HepG2 (cell line): ENCODE data around the gene GLS2. TPM values are rescaled to one million over a fixed set of nuclear protein-coding genes. Genes with fewer than 3 reads are reported as not detected.

Experiments used
- BORCS8-MEF2B ChIP-seq: sonication (generic); formaldehyde crosslinking; IDR thresholded peaks from 2 replicates; pipeline ENCODE4 v1.8.0; 2022; ENCODE audit warnings: mild to moderate bottlenecking, missing genetic modification reagents
- FOSL2 ChIP-seq: sonication (generic); formaldehyde crosslinking; IDR thresholded peaks from 2 replicates; pipeline ENCODE4 v1.4.0; 2020; ENCODE audit warnings: missing genetic modification reagents
- FOXM1 ChIP-seq: sonication (generic); formaldehyde crosslinking; IDR thresholded peaks from 2 replicates; pipeline ENCODE4 v1.5.0; 2020; ENCODE audit warnings: missing genetic modification reagents
- HMG20B ChIP-seq: conservative IDR thresholded peaks from 2 replicates; pipeline ENCODE4 v1.6.1; 2016; ENCODE audit warnings: missing genetic modification reagents, missing compliant biosample characterization
- HOXA7 ChIP-seq: sonication (generic); formaldehyde crosslinking; IDR thresholded peaks from 2 replicates; pipeline ENCODE4 v1.8.1; 2022; ENCODE audit warnings: mild to moderate bottlenecking, missing genetic modification reagents, moderate library complexity
- MAZ ChIP-seq, 2 experiments: sonication (generic) in 1 of 2; formaldehyde crosslinking in 1 of 2; IDR thresholded peaks; 2 replicates each; pipeline versions ENCODE4 v1.5.0 to v1.6.1; 2012 to 2020; ENCODE audit warnings: low read depth in 2 of 2, mild to moderate bottlenecking in 2 of 2, borderline replicate concordance in 1 of 2, improper control_type of control experiment in 1 of 2, low read length in 1 of 2, missing genetic modification reagents in 1 of 2, moderate library complexity in 1 of 2
- NKX3-1 ChIP-seq: sonication (generic); formaldehyde crosslinking; IDR thresholded peaks from 2 replicates; pipeline ENCODE4 v1.5.0; 2020; ENCODE audit warnings: missing genetic modification reagents
- SOX13 ChIP-seq, 3 experiments: fragments of 450-650 bp in 1 of 3; sonication (generic) in 1 of 3; formaldehyde crosslinking in 1 of 3; IDR thresholded peaks in 2 of 3; conservative IDR thresholded peaks in 1 of 3; 2 replicates each; pipeline versions ENCODE4 v1.5.0 to v1.6.1; 2016 to 2020; ENCODE audit warnings: antibody characterized with exemption in 1 of 3, mild to moderate bottlenecking in 1 of 3, missing compliant biosample characterization in 1 of 3, missing genetic modification reagents in 1 of 3, moderate library complexity in 1 of 3
- TBX2 ChIP-seq: sonication (generic); formaldehyde crosslinking; IDR thresholded peaks from 2 replicates; pipeline ENCODE4 v1.5.0; 2020; ENCODE audit warnings: missing genetic modification reagents, mild to moderate bottlenecking, borderline replicate concordance
- TOE1 ChIP-seq: sonication (generic); formaldehyde crosslinking; IDR thresholded peaks from 2 replicates; pipeline ENCODE4 v1.4.0; 2020; ENCODE audit warnings: mild to moderate bottlenecking, missing genetic modification reagents
- TRAFD1 ChIP-seq: sonication (generic); formaldehyde crosslinking; IDR thresholded peaks from 2 replicates; pipeline ENCODE4 v1.5.1; 2020; ENCODE audit warnings: missing genetic modification reagents, mild to moderate bottlenecking, borderline replicate concordance
- ZFP62 ChIP-seq: sonication (generic); formaldehyde crosslinking; IDR thresholded peaks from 2 replicates; pipeline ENCODE4 v1.4.0; 2020; ENCODE audit warnings: missing genetic modification reagents
- ZNF329 ChIP-seq: sonication (generic); formaldehyde crosslinking; IDR thresholded peaks from 2 replicates; pipeline ENCODE4 v1.9.0; 2021; ENCODE audit warnings: low read depth, mild to moderate bottlenecking, missing genetic modification reagents
- ZNF350 ChIP-seq: sonication (generic); formaldehyde crosslinking; IDR thresholded peaks from 2 replicates; pipeline ENCODE4 v1.4.0; 2020; ENCODE audit warnings: mild to moderate bottlenecking, low read depth, missing genetic modification reagents, borderline replicate concordance
- ZNF484 ChIP-seq: sonication (generic); formaldehyde crosslinking; IDR thresholded peaks from 2 replicates; pipeline ENCODE4 v1.5.1; 2020; ENCODE audit warnings: mild to moderate bottlenecking, low read depth, missing genetic modification reagents, borderline replicate concordance
- ZNF660 ChIP-seq: sonication (generic); formaldehyde crosslinking; IDR thresholded peaks from 2 replicates; pipeline ENCODE4 v1.5.1; 2020; ENCODE audit warnings: mild to moderate bottlenecking, low read depth, missing genetic modification reagents, borderline replicate concordance
- polyA plus RNA-seq, 8 experiments: library from polyadenylated mRNA; depleted of rRNA in 3 of 8; stranded (reverse) in 7 of 8; unstranded in 1 of 8; fragments of >200 nt; fragmentation: Illumina TruSeq in 4 of 8; extraction: Trizol in 4 of 8; gene quantifications; 2 replicates each; pipeline versions ENCODE4 v1.2.1 to v1.2.3, GENCODE V29; 2011 to 2016; ENCODE audit warnings: low read depth in 4 of 8, missing spikeins in 1 of 8, mixed read lengths in 1 of 8; ENCODE audit not compliant: insufficient read depth in 1 of 8
- total RNA-seq, 5 experiments: library from RNA; depleted of rRNA; stranded (reverse); fragments of >200 nt; fragmentation: Illumina TruSeq; extraction: Trizol; gene quantifications; 2 replicates each; pipeline ENCODE4 v1.2.3, GENCODE V29; 2016; ENCODE audit warnings: low read depth in 1 of 5
- TF ChIP-seq, protein P1 (sequence below), 2 experiments: fragments of 450-650 bp in 1 of 2; sonication (generic) in 1 of 2; formaldehyde crosslinking; IDR thresholded peaks; 2 replicates each; pipeline versions ENCODE4 v1.5.0 to v1.8.0; 2020 to 2022; ENCODE audit warnings: mild to moderate bottlenecking in 1 of 2, missing genetic modification reagents in 1 of 2
- TF ChIP-seq, protein P2 (sequence below): sonication (generic); formaldehyde crosslinking; IDR thresholded peaks from 2 replicates; pipeline ENCODE4 v1.4.0; 2020; ENCODE audit warnings: missing genetic modification reagents, borderline replicate concordance
- TF ChIP-seq, protein P3 (sequence below): sonication (generic); formaldehyde crosslinking; IDR thresholded peaks from 2 replicates; pipeline ENCODE4 v1.4.0; 2020; ENCODE audit warnings: missing genetic modification reagents

Gene GLS2
- total and polyA plus RNA-seq, 2 of the 13 experiments (the other 11 are each of a cell fraction or from before 2014, with no cell fraction given): 8.6 to 12.2 TPM

DNA sequence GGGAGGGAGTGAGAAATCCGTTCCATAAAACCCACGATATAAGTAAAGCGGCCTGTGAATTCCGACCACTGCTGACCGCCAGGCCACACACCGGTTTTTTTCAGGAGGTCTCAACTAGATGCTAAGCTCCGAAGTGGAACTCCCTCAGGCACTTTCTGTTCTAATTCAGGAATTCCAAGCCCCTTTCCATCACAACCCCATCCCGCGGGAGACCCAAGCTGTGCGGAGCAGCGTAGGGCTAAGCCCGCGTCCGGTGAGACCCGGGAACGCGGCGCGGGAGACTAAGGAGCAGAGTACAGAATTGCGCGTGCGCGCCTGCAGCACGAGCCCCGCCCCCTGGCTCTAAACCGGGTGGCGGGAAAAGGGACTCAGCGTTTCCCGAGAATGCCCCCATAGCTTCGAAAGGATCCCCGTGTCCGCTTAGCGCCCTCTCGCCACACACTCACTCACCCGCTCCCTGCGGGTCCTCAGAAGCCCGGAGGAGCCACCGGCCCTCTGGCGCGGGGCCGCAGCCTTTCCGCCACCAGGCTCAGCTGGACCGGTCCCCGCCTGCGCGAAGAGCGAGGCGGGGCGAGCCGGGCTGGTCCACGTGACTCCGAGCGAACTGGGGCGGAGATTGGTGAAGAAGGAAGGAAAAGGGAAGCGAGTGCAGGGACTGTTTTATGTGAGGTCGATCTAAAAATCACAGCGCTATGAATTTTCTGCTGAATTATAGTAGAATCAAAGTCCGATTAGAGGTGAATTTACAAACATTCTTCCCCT is 38.9 kb downstream of the GLS2 start, which contains the start of gene TIMELESS (continued):
- TF ChIP-seq TBX2 (CRISPR knock-in tag) (peak; percentile 87), ZNF660 (CRISPR knock-in tag) (no peak), HMG20B (no peak), FOSL2 (CRISPR knock-in tag) (0 out of 2 replicates have a peak, but pooled peaks have one; percentile 29), ZFP62 (no peak), HOXA7 (CRISPR knock-in tag) (no peak), NKX3-1 (CRISPR knock-in tag) (peak; percentile 86), SOX13 (IDR thresholded peaks at IDR 0.05) (0 out of 2 replicates have a peak, but pooled peaks have one; percentile 13), SOX13 (CRISPR knock-in tag; conservative IDR thresholded peaks at IDR 0.05 in 1 of 2, IDR thresholded peaks at IDR 0.05 in 1 of 2) (0 out of 4 replicates have a peak, but pooled peaks of 1 of the 2 experiments have one; percentile 17), ZNF484 (CRISPR knock-in tag) (0 out of 2 replicates have a peak, but pooled peaks have one; percentile 41), MAZ (IDR thresholded peaks at IDR 0.05; ENCODE audit: borderline replicate concordance, low read depth, low read length) (peak; percentile 39; the same call in 1 of the 2 replicates), MAZ (CRISPR knock-in tag; IDR thresholded peaks at IDR 0.05; ENCODE audit: low read depth) (peak; percentile 58; the same call in 1 of the 2 replicates), ZNF350 (CRISPR knock-in tag) (peak; percentile 79), BORCS8-MEF2B (peak; percentile 95), TOE1 (CRISPR knock-in tag) (peak; percentile 65; the same call in 1 of the 2 replicates), TRAFD1 (CRISPR knock-in tag) (no peak; the same call in 1 of the 2 replicates), ZNF329 (CRISPR knock-in tag) (no peak; the same call in 1 of the 2 replicates), FOXM1 (CRISPR knock-in tag) (0 out of 2 replicates have a peak, but pooled peaks have one; percentile 38)
- TF ChIP-seq, protein P1, sequence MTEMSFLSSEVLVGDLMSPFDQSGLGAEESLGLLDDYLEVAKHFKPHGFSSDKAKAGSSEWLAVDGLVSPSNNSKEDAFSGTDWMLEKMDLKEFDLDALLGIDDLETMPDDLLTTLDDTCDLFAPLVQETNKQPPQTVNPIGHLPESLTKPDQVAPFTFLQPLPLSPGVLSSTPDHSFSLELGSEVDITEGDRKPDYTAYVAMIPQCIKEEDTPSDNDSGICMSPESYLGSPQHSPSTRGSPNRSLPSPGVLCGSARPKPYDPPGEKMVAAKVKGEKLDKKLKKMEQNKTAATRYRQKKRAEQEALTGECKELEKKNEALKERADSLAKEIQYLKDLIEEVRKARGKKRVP (CRISPR knock-in tag; IDR thresholded peaks at IDR 0.05): peak in 1 of 2 experiments; percentile 31; a peak in 2 of 4 replicates
- TF ChIP-seq, protein P2, sequence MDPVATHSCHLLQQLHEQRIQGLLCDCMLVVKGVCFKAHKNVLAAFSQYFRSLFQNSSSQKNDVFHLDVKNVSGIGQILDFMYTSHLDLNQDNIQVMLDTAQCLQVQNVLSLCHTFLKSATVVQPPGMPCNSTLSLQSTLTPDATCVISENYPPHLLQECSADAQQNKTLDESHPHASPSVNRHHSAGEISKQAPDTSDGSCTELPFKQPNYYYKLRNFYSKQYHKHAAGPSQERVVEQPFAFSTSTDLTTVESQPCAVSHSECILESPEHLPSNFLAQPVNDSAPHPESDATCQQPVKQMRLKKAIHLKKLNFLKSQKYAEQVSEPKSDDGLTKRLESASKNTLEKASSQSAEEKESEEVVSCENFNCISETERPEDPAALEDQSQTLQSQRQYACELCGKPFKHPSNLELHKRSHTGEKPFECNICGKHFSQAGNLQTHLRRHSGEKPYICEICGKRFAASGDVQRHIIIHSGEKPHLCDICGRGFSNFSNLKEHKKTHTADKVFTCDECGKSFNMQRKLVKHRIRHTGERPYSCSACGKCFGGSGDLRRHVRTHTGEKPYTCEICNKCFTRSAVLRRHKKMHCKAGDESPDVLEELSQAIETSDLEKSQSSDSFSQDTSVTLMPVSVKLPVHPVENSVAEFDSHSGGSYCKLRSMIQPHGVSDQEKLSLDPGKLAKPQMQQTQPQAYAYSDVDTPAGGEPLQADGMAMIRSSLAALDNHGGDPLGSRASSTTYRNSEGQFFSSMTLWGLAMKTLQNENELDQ: no peak
- TF ChIP-seq, protein P3, sequence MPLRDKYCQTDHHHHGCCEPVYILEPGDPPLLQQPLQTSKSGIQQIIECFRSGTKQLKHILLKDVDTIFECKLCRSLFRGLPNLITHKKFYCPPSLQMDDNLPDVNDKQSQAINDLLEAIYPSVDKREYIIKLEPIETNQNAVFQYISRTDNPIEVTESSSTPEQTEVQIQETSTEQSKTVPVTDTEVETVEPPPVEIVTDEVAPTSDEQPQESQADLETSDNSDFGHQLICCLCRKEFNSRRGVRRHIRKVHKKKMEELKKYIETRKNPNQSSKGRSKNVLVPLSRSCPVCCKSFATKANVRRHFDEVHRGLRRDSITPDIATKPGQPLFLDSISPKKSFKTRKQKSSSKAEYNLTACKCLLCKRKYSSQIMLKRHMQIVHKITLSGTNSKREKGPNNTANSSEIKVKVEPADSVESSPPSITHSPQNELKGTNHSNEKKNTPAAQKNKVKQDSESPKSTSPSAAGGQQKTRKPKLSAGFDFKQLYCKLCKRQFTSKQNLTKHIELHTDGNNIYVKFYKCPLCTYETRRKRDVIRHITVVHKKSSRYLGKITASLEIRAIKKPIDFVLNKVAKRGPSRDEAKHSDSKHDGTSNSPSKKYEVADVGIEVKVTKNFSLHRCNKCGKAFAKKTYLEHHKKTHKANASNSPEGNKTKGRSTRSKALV (CRISPR knock-in tag): peak; percentile 82; the same call in 1 of the 2 replicates
